Stimulated activated CD8-positive, alpha-beta memory T cell treated with anti-CD3 and anti-CD28 coated beads, Interleukin-7, amount 100 ng/mL, for 1 hour (primary cell): ENCODE measurements around the gene FAM181A.

Experiments
- DNase-seq, 2 donors: peaks; one replicate each; pipeline ENCODE4 v3.0.0-alpha.2; 2020; ENCODE audit warnings: low read depth in 2 of 2

The FAM181A gene

DNA sequence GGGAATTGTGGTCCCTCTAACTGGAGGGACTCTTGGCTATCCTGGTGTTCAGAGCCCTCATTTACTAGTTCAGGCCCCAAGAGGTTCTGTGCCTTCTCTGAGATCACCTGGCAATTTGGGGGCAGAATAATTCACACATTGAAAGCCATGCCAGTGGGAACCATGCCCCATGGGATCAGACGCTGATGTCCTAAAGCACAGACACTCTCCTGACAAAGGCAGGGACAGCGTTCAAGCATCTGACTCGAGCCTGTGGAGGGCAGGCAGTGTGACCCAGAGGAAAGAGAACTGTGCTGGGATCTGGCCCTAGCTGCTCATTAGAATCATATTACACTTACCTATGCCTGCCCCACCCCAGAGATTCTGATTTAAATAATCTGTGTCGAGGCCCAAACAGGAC, 51.6 kb downstream of the FAM181A start:
- DNase-seq: no peak
